GM12878 (cell line): Measurements from ENCODE around the gene CCSER2. TPM values are rescaled to one million over a fixed set of nuclear protein-coding genes. Genes with fewer than 3 reads are reported as not detected.

Source experiments
- ATAC-seq: fragments of 200-7000 bp; cut with Tn5 transposase; 3 replicates; pipeline ENCODE4 v1.9.1; 2020; ENCODE audit warnings: mild to moderate bottlenecking, moderate library complexity
- BruUV-seq: library from RNA; stranded (reverse); fragments of 400-500 nt; replicated peaks from 2 replicates; lab custom pipeline; 2021; lab: Mats Ljungman, UMichigan
- CTCF ChIA-PET: fragments of 300-600 bp; sonication (Branson Sonifier 250); formaldehyde crosslinking; extraction: SDS; loops from one replicate; lab custom pipeline; 2021; ENCODE audit warnings: inconsistent platforms; lab: Yijun Ruan, JAX
- POLR2A ChIA-PET: fragments of 350-600 bp; formaldehyde crosslinking; extraction: SDS; loops from one replicate; lab custom pipeline; 2021; ENCODE audit warnings: inconsistent platforms; lab: Charles Lee
- RAD21 ChIA-PET: fragments of 300-600 bp; sonication (Branson Sonifier 250); formaldehyde crosslinking; loops from one replicate; lab custom pipeline; 2023; ENCODE audit warnings: antibody characterized with exemption; ENCODE audit not compliant: unreplicated experiment; lab: Charles Lee
- SMC1A ChIA-PET: fragments of 300-600 bp; sonication (Branson Sonifier 250); formaldehyde crosslinking; loops from one replicate; lab custom pipeline; 2023; ENCODE audit not compliant: unreplicated experiment, uncharacterized antibody; lab: Charles Lee
- DNase-seq: peaks from one replicate; pipeline ENCODE4 v3.0.0-alpha.2; 2011; ENCODE audit warnings: low read depth, low spot score
- FAIRE-seq: peaks from 3 replicates; lab custom pipeline; 2011; peaks lifted over from hg19 to GRCh38; lab: Jason Lieb, UNC
- H2AFZ ChIP-seq: 2 replicates; pipeline ENCODE4 v1.6.0; 2011; ENCODE audit warnings: low read depth, low read length, control low read depth; ENCODE audit not compliant: control insufficient read depth
- H3K27ac ChIP-seq: 2 replicates; pipeline ENCODE4 v1.5.1; 2011; ENCODE audit warnings: control low read depth; ENCODE audit not compliant: control insufficient read depth, insufficient read depth
- H3K27me3 ChIP-seq, 2 experiments: replicated peaks in 1 of 2; 2 replicates each; pipeline versions ENCODE4 v1.6.0 to v1.6.1; 2011; ENCODE audit warnings: low read length in 1 of 2; ENCODE audit not compliant: control insufficient read depth in 2 of 2, insufficient read depth in 2 of 2
- H3K36me3 ChIP-seq, 2 experiments: 2 replicates each; pipeline ENCODE4 v1.5.1; 2011; ENCODE audit warnings: low read length in 1 of 2; ENCODE audit not compliant: control insufficient read depth in 2 of 2, insufficient read depth in 2 of 2
- H3K4me1 ChIP-seq: 2 replicates; pipeline ENCODE4 v1.6.1; 2011; ENCODE audit warnings: mild to moderate bottlenecking, low read length, moderate library complexity, mixed read lengths; ENCODE audit not compliant: control insufficient read depth, insufficient read depth
- H3K4me2 ChIP-seq: 2 replicates; pipeline ENCODE4 v1.6.0; 2011; ENCODE audit warnings: control low read depth; ENCODE audit not compliant: control insufficient read depth, insufficient read depth
- H3K4me3 ChIP-seq: fragments of 200-600 bp; sonication (generic); 2 replicates; pipeline ENCODE4 v1.5.1; 2016
- H3K79me2 ChIP-seq: 2 replicates; pipeline ENCODE4 v1.6.0; 2011; ENCODE audit warnings: low read length; ENCODE audit not compliant: control insufficient read depth, insufficient read depth
- H3K9ac ChIP-seq: 2 replicates; pipeline ENCODE4 v1.8.0; 2011; ENCODE audit warnings: low read length, control low read depth, mixed read lengths; ENCODE audit not compliant: control insufficient read depth, insufficient read depth
- H3K9me3 ChIP-seq: replicated peaks from 3 replicates; pipeline ENCODE4 v1.5.1; 2011; ENCODE audit warnings: mild to moderate bottlenecking, low read length; ENCODE audit not compliant: control insufficient read depth, insufficient read depth
- H4K20me1 ChIP-seq: 2 replicates; pipeline ENCODE4 v1.6.0; 2011; ENCODE audit not compliant: control insufficient read depth, insufficient read depth
- BRCA1 ChIP-seq: IDR thresholded peaks from 2 replicates; pipeline ENCODE4 v1.6.1; 2011; ENCODE audit warnings: low read depth, low read length, improper control_type of control experiment
- FOXM1 ChIP-seq: IDR thresholded peaks from 2 replicates; pipeline ENCODE4 v1.6.1; 2012; ENCODE audit warnings: low read depth, mild to moderate bottlenecking, inconsistent platforms, low read length, moderate library complexity
- GATAD2B ChIP-seq: fragments of 450-650 bp; conservative IDR thresholded peaks from 2 replicates; pipeline ENCODE4 v1.6.1; 2017; ENCODE audit warnings: low read depth, mild to moderate bottlenecking, moderate library complexity
- HDGF ChIP-seq: fragments of 450-650 bp; IDR thresholded peaks from 2 replicates; pipeline ENCODE4 v1.6.1; 2016; ENCODE audit warnings: antibody characterized with exemption
- LARP7 ChIP-seq: fragments of 450-650 bp; IDR thresholded peaks from 2 replicates; pipeline ENCODE4 v1.6.1; 2017; ENCODE audit warnings: mild to moderate bottlenecking
- RUNX3 ChIP-seq: IDR thresholded peaks from 2 replicates; pipeline ENCODE4 v1.6.1; 2012; ENCODE audit warnings: low read length, inconsistent platforms
- SIN3A ChIP-seq: IDR thresholded peaks from 2 replicates; pipeline ENCODE4 v1.6.1; 2012; ENCODE audit warnings: low read depth, low read length, improper control_type of control experiment
- SMAD5 ChIP-seq: IDR thresholded peaks from 2 replicates; pipeline ENCODE4 v1.6.1; 2016; ENCODE audit warnings: antibody characterized with exemption, low read depth
- SMC3 ChIP-seq: IDR thresholded peaks from 2 replicates; pipeline ENCODE4 v1.6.1; 2011; ENCODE audit warnings: low read length, improper control_type of control experiment, borderline replicate concordance
- SRF ChIP-seq, 2 experiments: IDR thresholded peaks; 2 replicates each; pipeline ENCODE4 v1.6.1; 2011; ENCODE audit warnings: low read depth in 2 of 2, low read length in 2 of 2, mild to moderate bottlenecking in 1 of 2, moderate library complexity in 1 of 2
- TCF3 ChIP-seq: IDR thresholded peaks from 2 replicates; pipeline ENCODE4 v1.6.1; 2012; ENCODE audit warnings: low read depth, mild to moderate bottlenecking, low read length, borderline replicate concordance; ENCODE audit not compliant: insufficient read depth
- ZNF217 ChIP-seq: fragments of 450-650 bp; IDR thresholded peaks from 2 replicates; pipeline ENCODE4 v1.6.1; 2017; ENCODE audit warnings: antibody characterized with exemption, mild to moderate bottlenecking
- WGBS: methylation state at CpG from one replicate; pipeline ENCODE4 v1.1.6; 2016; ENCODE audit warnings: low lambda C conversion rate; ENCODE audit not compliant: insufficient replicate concordance, insufficient coverage; ENCODE audit errors: missing lambda C conversion rate; 5-methylcytosine and 5-hydroxymethylcytosine counted together
- in situ Hi-C: fragments of 300-500 bp; cut with MboI; formaldehyde crosslinking; loops from 9 replicates; pipeline ENCODE4 v1.14.3; 2018; ENCODE audit warnings: mixed read lengths
- intact Hi-C: fragments of 100-400 bp; cut with micrococcal nuclease; formaldehyde crosslinking; loops from one replicate; pipeline ENCODE4 v1.14.2; 2022; ENCODE audit not compliant: unreplicated experiment
- polyA plus RNA-seq, 11 experiments: library from polyadenylated mRNA; depleted of rRNA in 4 of 11; unstranded in 6 of 11; stranded (reverse) in 5 of 11; fragments of >200 nt; fragmentation: Nextera tagmentation in 4 of 11; fragmentation: Illumina TruSeq in 1 of 11; extraction: Ambion mirVana in 4 of 11; extraction: Trizol in 1 of 11; gene quantifications; 1 replicate in 1 of 11; 2 replicates in 10 of 11; pipeline versions ENCODE4 v1.2.1 to v1.2.3, GENCODE V29; 2011 to 2016; ENCODE audit warnings: inconsistent platforms in 2 of 11, missing spikeins in 2 of 11, low read depth in 1 of 11
- total RNA-seq, 4 experiments: library from RNA; depleted of rRNA in 3 of 4; stranded (reverse); fragments of >200 nt in 3 of 4; fragmentation: Illumina TruSeq in 1 of 4; extraction: Trizol in 1 of 4; gene quantifications; 2 replicates each; pipeline versions ENCODE4 v1.2.1 to v1.2.3, GENCODE V29; 2013 to 2021
- TF ChIP-seq, protein P1 (sequence below): IDR thresholded peaks from 2 replicates; pipeline ENCODE4 v1.6.1; 2011; ENCODE audit warnings: borderline replicate concordance, low read depth, mild to moderate bottlenecking, moderate library complexity, low read length; ENCODE audit not compliant: insufficient read depth, poor library complexity, severe bottlenecking
- TF ChIP-seq, protein P2 (sequence below): IDR thresholded peaks from 2 replicates; pipeline ENCODE4 v1.6.1; 2011; ENCODE audit warnings: borderline replicate concordance, low read depth, mild to moderate bottlenecking, moderate library complexity, mixed read lengths, low read length; ENCODE audit not compliant: insufficient read depth; ENCODE audit errors: extremely low read length
- TF ChIP-seq, protein P3 (sequence below): fragments of 150-350 bp; IDR thresholded peaks from 2 replicates; pipeline ENCODE4 v1.6.1; 2014; ENCODE audit warnings: mild to moderate bottlenecking, low read depth, low read length
- TF ChIP-seq, protein P4 (sequence below): fragments of 450-650 bp; IDR thresholded peaks from 2 replicates; pipeline ENCODE4 v1.6.1; 2017; ENCODE audit warnings: borderline replicate concordance
- TF ChIP-seq, protein P5 (sequence below): fragments of 450-650 bp; formaldehyde crosslinking; IDR thresholded peaks from 2 replicates; pipeline ENCODE4 v1.4.0; 2022; ENCODE audit warnings: mild to moderate bottlenecking, moderate library complexity

Gene CCSER2
- total and polyA plus RNA-seq, 10 of the 15 experiments (the other 5 are each of a cell fraction or from before 2014, with no cell fraction given), result 4.7 to 18.8 (median 13.2) TPM

DNA sequence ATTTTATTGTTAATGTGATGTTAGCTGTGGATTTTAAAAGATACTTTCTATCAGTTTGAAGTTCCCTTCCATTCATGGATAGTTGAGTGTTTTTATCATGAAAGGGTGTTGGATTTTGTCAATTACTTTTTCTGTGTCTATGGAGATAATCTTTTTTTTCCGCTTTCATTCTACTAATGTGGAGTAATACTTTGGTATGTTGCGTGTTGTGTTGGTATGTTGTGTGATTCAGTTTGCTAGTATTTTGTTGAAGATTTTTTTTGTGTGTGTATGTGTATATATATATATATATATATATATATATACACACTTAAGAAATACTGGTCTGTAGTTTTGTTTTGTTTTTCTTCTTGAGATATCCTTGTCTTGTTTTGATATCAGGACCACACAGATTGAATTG, 100.3 kb downstream of the CCSER2 start:
- Histone ChIP-seq H3K9ac (no peak overlapping the region), H3K27me3 (no peaks in the 10 kb centered on the region), H2AFZ (no peak overlapping the region), H3K4me3 (no peak overlapping the region), H3K79me2 (no peaks in the 10 kb centered on the region), H3K27ac (no peak overlapping the region), H3K4me2 (no peak overlapping the region), H3K9me3 (no peaks in the 10 kb centered on the region), H3K36me3 (no peaks in the 10 kb centered on the region), H4K20me1 (no peaks in the 10 kb centered on the region), H3K4me1 (no peaks in the 10 kb centered on the region)
- ATAC-seq (no peak), FAIRE-seq (no peak), DNase-seq (no peak)
- WGBS, result 96% methylated on average over 2 of the region's 2 CpGs
- no TSS peak for BruUV-seq
- SMC1A ChIA-PET, result interaction anchor here (0.9 to 6.3 kb wide), 3 partner anchors 33 to 162 kb away, joined by 3 to 72 read pairs (median 4); no protein-coding TSS in a partner anchor
- RAD21 ChIA-PET, result interaction anchor here (3.4 kb wide), 1 partner anchor 109 kb away, joined by 41 read pairs; no protein-coding TSS in a partner anchor
- CTCF ChIA-PET, result interaction anchor here (1.1 to 6.3 kb wide), 4 partner anchors 48 to 161 kb away, joined by 3 to 109 read pairs (median 20); no protein-coding TSS in a partner anchor
- POLR2A ChIA-PET, result no interaction called here
- TF ChIP-seq BRCA1, result no peak
- TF ChIP-seq SMC3, result no peak
- no peak for TF ChIP-seq RUNX3
- TF ChIP-seq, protein P1, sequence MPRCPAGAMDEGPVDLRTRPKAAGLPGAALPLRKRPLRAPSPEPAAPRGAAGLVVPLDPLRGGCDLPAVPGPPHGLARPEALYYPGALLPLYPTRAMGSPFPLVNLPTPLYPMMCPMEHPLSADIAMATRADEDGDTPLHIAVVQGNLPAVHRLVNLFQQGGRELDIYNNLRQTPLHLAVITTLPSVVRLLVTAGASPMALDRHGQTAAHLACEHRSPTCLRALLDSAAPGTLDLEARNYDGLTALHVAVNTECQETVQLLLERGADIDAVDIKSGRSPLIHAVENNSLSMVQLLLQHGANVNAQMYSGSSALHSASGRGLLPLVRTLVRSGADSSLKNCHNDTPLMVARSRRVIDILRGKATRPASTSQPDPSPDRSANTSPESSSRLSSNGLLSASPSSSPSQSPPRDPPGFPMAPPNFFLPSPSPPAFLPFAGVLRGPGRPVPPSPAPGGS, result no peak
- TF ChIP-seq, protein P2, sequence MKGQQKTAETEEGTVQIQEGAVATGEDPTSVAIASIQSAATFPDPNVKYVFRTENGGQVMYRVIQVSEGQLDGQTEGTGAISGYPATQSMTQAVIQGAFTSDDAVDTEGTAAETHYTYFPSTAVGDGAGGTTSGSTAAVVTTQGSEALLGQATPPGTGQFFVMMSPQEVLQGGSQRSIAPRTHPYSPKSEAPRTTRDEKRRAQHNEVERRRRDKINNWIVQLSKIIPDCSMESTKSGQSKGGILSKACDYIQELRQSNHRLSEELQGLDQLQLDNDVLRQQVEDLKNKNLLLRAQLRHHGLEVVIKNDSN, result no peak
- TF ChIP-seq FOXM1, result no peak
- TF ChIP-seq, protein P3, sequence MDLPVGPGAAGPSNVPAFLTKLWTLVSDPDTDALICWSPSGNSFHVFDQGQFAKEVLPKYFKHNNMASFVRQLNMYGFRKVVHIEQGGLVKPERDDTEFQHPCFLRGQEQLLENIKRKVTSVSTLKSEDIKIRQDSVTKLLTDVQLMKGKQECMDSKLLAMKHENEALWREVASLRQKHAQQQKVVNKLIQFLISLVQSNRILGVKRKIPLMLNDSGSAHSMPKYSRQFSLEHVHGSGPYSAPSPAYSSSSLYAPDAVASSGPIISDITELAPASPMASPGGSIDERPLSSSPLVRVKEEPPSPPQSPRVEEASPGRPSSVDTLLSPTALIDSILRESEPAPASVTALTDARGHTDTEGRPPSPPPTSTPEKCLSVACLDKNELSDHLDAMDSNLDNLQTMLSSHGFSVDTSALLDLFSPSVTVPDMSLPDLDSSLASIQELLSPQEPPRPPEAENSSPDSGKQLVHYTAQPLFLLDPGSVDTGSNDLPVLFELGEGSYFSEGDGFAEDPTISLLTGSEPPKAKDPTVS, result no peak
- TF ChIP-seq SMAD5, result no peak
- no peak for TF ChIP-seq ZNF217
- TF ChIP-seq, protein P4, sequence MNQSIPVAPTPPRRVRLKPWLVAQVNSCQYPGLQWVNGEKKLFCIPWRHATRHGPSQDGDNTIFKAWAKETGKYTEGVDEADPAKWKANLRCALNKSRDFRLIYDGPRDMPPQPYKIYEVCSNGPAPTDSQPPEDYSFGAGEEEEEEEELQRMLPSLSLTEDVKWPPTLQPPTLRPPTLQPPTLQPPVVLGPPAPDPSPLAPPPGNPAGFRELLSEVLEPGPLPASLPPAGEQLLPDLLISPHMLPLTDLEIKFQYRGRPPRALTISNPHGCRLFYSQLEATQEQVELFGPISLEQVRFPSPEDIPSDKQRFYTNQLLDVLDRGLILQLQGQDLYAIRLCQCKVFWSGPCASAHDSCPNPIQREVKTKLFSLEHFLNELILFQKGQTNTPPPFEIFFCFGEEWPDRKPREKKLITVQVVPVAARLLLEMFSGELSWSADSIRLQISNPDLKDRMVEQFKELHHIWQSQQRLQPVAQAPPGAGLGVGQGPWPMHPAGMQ, result no peak
- no peak for TF ChIP-seq SRF (IDR thresholded peaks at IDR 0.05; ENCODE audit: low read depth in 2 of 2, low read length in 2 of 2)
- TF ChIP-seq SIN3A, result no peak
- no peak for TF ChIP-seq GATAD2B
- TF ChIP-seq LARP7, result no peak
- TF ChIP-seq, protein P5, sequence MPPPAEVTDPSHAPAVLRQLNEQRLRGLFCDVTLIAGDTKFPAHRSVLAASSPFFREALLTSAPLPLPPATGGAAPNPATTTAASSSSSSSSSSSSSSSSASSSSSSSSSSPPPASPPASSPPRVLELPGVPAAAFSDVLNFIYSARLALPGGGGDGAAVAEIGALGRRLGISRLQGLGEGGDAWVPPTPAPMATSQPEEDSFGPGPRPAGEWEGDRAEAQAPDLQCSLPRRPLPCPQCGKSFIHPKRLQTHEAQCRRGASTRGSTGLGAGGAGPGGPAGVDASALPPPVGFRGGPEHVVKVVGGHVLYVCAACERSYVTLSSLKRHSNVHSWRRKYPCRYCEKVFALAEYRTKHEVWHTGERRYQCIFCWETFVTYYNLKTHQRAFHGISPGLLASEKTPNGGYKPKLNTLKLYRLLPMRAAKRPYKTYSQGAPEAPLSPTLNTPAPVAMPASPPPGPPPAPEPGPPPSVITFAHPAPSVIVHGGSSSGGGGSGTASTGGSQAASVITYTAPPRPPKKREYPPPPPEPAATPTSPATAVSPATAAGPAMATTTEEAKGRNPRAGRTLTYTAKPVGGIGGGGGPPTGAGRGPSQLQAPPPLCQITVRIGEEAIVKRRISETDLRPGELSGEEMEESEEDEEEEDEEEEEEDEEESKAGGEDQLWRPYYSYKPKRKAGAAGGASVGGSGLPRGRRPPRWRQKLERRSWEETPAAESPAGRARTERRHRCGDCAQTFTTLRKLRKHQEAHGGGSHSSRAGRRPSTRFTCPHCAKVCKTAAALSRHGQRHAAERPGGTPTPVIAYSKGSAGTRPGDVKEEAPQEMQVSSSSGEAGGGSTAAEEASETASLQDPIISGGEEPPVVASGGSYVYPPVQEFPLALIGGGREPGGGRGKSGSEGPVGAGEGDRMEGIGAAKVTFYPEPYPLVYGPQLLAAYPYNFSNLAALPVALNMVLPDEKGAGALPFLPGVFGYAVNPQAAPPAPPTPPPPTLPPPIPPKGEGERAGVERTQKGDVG (CRISPR knock-in tag), result no peak
- no peak for TF ChIP-seq HDGF
- TF ChIP-seq TCF3, result no peak
- in situ Hi-C loops (no loop called here), intact Hi-C loops (loop anchor here (5.0 kb wide), 1 partner anchor 51 kb away; no protein-coding TSS in a partner anchor)
